GM21360 (cell line): Measurements from ENCODE around the gene ACP6.
"Not testable (repeated sequence)": the region's sequence is repeated elsewhere in the genome, so short reads cannot be mapped to it uniquely, and the experiment has no call there.

ENCODE experiments used
- ATAC-seq: cut with Tn5 transposase; IDR thresholded peaks from one replicate; pipeline ENCODE4 v1.9.1; 2021; ENCODE audit warnings: mild to moderate bottlenecking, moderate library complexity; ENCODE audit not compliant: unreplicated experiment

The ACP6 gene

GRCh38 chr1:147670319-147671001 is at the start of gene ACP6:
Gene ACP6, minus strand, starts transcription at chr1:147670524. Its CDS starts 476 bp downstream, at chr1:147670048.
- ATAC-seq = peak; percentile 91

GRCh38 chr1:147719711-147720225 is 49.4 kb upstream of the ACP6 start:
- ATAC-seq = no peak

GRCh38 chr1:147719029-147719698 is 48.8 kb upstream of the ACP6 start:
- no peak for ATAC-seq

- no peak for ATAC-seq
Observed at GRCh38 chr1:147717706-147718097, 47.4 kb upstream of the ACP6 start.

- no peak for ATAC-seq
Observed at GRCh38 chr1:147717051-147717705, 46.9 kb upstream of the ACP6 start.

GRCh38 chr1:147712605-147713004 is 42.3 kb upstream of the ACP6 start:
- ATAC-seq = no peak

GRCh38 chr1:147700042-147701006 is 30.0 kb upstream of the ACP6 start:
- ATAC-seq = no peak

GRCh38 chr1:147699686-147700041 is 29.3 kb upstream of the ACP6 start:
- ATAC-seq = no peak

GRCh38 chr1:147683163-147683763 is 12.9 kb upstream of the ACP6 start:
- ATAC-seq = no peak

- ATAC-seq = not testable (repeated sequence)
Observed at GRCh38 chr1:147680608-147681235, 10.4 kb upstream of the ACP6 start.

- not testable (repeated sequence) for ATAC-seq
Observed at GRCh38 chr1:147677681-147678080, 7.4 kb upstream of the ACP6 start.

- ATAC-seq = no peak
Observed at GRCh38 chr1:147676311-147677085, 6.2 kb upstream of the ACP6 start.

GRCh38 chr1:147673816-147674215 is 3.5 kb upstream of the ACP6 start:
- ATAC-seq = no peak

GRCh38 chr1:147673406-147673805 is 3.1 kb upstream of the ACP6 start:
- no peak for ATAC-seq

GRCh38 chr1:147669469-147670318 is 630 bp downstream of the ACP6 start:
- ATAC-seq = peak; percentile 48

- no peak for ATAC-seq
Observed at GRCh38 chr1:147665521-147665920, 4.8 kb downstream of the ACP6 start.

GRCh38 chr1:147664206-147664605 is 6.1 kb downstream of the ACP6 start:
- ATAC-seq = no peak

GRCh38 chr1:147654511-147654910 is 15.8 kb downstream of the ACP6 start:
- no peak for ATAC-seq
